ENCODE results near the gene ZNF74. TPM values are rescaled to one million over a fixed set of nuclear protein-coding genes. Genes with fewer than 3 reads are reported as not detected.
"Not testable (repeated sequence)": the region's sequence is repeated elsewhere in the genome, so short reads cannot be mapped to it uniquely, and the experiment has no call there.

Gene ZNF74
- total RNA-seq, 4 donors from 2014 or later: 7.9 to 10.7 (median 9.2) TPM

DNA sequence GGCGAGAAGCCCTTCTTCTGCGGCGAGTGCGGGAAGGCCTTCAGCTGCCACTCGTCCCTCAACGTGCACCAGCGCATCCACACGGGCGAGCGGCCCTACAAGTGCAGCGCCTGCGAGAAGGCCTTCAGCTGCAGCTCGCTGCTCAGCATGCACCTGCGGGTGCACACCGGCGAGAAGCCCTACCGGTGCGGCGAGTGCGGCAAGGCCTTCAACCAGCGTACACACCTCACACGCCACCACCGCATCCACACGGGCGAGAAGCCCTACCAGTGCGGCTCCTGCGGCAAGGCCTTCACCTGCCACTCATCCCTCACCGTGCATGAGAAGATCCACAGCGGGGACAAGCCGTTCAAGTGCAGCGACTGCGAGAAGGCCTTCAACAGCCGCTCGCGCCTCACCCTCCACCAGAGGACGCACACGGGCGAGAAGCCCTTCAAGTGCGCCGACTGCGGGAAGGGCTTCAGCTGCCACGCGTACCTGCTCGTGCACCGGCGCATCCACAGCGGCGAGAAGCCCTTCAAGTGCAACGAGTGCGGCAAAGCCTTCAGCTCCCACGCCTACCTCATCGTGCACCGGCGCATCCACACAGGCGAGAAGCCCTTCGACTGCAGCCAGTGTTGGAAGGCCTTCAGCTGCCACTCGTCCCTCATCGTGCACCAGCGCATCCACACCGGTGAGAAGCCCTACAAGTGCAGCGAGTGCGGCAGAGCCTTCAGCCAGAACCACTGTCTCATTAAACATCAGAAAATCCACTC is 12.2 kb downstream of the ZNF74 start:
- no peak for DNase-seq
- no peak overlapping the region for H3K27ac ChIP-seq
- TF ChIP-seq POLR2A (IDR thresholded peaks at IDR 0.05): no peak
- TF ChIP-seq, protein P1, sequence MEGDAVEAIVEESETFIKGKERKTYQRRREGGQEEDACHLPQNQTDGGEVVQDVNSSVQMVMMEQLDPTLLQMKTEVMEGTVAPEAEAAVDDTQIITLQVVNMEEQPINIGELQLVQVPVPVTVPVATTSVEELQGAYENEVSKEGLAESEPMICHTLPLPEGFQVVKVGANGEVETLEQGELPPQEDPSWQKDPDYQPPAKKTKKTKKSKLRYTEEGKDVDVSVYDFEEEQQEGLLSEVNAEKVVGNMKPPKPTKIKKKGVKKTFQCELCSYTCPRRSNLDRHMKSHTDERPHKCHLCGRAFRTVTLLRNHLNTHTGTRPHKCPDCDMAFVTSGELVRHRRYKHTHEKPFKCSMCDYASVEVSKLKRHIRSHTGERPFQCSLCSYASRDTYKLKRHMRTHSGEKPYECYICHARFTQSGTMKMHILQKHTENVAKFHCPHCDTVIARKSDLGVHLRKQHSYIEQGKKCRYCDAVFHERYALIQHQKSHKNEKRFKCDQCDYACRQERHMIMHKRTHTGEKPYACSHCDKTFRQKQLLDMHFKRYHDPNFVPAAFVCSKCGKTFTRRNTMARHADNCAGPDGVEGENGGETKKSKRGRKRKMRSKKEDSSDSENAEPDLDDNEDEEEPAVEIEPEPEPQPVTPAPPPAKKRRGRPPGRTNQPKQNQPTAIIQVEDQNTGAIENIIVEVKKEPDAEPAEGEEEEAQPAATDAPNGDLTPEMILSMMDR (IDR thresholded peaks at IDR 0.05): no peak
- no peaks in the 10 kb centered on the region for H3K27me3 ChIP-seq
- H3K4me1 ChIP-seq: no peaks in the 10 kb centered on the region
- intact Hi-C loops (cut with DNase I): no loop called here
- WGBS, 2 donors: 97% methylated on average over 13 to 21 of the region's 62 CpGs
- no peak overlapping the region for H3K4me3 ChIP-seq
- peaks cover 0 to 65% (median 17%) of the 10 kb centered on the region in 3 donors for H3K36me3 ChIP-seq
- no peaks in the 10 kb centered on the region for H3K9me3 ChIP-seq

DNA sequence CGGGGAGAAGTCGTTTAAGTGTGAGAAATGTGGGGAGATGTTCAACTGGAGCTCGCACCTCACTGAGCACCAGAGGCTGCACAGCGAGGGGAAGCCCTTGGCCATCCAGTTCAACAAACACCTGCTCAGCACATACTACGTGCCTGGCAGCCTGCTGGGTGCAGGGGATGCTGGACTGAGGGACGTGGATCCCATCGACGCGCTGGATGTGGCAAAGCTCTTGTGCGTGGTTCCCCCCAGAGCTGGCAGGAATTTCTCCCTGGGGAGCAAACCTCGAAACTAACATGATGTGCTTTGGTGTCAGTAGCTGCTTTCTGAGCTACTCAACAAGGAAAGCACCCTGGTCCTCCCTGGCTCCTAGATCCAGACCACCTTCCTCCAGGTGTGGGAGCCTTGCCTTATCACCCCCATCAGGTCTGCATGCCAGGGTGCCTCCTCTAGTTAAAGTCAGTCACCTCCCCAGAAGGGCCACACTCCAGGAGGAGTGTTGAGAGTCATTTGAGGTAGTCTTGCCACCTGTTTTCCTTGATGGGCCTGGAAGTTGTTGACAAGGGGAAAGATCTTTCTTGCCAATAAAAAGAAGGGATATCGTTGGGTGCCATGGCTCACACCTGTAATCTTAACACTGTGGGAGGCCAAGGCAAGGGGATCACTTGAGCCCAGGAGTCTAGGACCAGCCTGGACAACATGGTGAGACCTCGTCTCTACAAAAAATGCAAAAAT is 12.9 kb downstream of the ZNF74 start:
- Histone ChIP-seq H3K9me3 (no peaks in the 10 kb centered on the region), H3K27ac (no peak overlapping the region), H3K36me3 (peaks cover 0 to 58% (median 17%) of the 10 kb centered on the region in 3 donors), H3K4me3 (no peak overlapping the region), H3K4me1 (no peaks in the 10 kb centered on the region), H3K27me3 (no peaks in the 10 kb centered on the region)
- 90 to 93% methylated on average over 11 of the region's 13 CpGs for WGBS, 2 donors
- intact Hi-C loops (cut with DNase I): no loop called here
- DNase-seq: no peak
- TF ChIP-seq, protein P1 (IDR thresholded peaks at IDR 0.05): no peak
- TF ChIP-seq POLR2A (IDR thresholded peaks at IDR 0.05): no peak

DNA sequence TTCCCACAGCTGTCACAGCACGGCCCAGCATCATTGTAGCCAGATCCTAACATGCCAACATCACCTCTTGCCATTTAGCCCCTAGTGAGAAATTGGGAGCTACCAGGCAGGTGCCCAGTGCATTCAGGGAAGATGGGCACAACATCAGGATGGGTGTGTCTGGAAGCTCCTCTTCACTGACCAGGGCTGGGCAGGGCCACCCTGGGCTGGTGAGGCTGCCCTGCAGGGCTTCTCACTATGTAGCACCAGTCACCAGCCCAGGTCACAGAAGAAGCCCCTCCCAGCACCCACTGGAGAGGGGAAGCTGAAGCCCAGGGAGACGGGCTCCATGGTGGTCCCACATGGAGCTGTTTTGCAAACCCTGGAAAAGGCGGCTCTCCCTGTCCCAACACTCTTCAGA is 13.9 kb downstream of the ZNF74 start:
- DNase-seq: no peak
- TF ChIP-seq POLR2A (IDR thresholded peaks at IDR 0.05): no peak
- TF ChIP-seq, protein P1 (IDR thresholded peaks at IDR 0.05): no peak
- H3K27ac ChIP-seq: no peak overlapping the region
- H3K4me1 ChIP-seq: no peaks in the 10 kb centered on the region
- H3K4me3 ChIP-seq: no peak overlapping the region
- intact Hi-C loops (cut with DNase I): no loop called here
- no peaks in the 10 kb centered on the region for H3K9me3 ChIP-seq
- H3K36me3 ChIP-seq: peaks cover 0 to 51% (median 17%) of the 10 kb centered on the region in 3 donors
- H3K27me3 ChIP-seq: no peaks in the 10 kb centered on the region
- 83 to 86% methylated on average over 3 of the region's 3 CpGs for WGBS, 2 donors

DNA sequence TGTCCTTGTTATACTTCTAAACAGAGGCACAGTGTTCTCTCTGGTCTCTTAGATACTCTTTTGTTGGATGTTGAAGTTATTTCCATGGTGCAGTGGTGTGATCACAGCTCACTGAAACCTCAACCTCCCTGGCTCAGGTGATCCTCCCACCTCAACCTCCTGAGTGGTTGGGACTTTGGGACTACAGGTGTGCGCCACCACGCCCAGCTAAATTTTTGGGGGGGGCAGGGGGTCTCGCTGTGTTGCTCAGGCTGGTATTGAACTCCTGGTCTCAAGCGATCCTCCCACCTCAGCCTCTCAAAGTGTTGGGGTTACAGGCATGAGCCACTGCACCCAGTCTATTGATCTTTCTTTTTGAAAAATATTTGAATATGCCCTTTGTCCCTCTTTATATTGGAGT is 14.9 kb downstream of the ZNF74 start:
- Histone ChIP-seq H3K9me3 (no peaks in the 10 kb centered on the region), H3K4me1 (no peaks in the 10 kb centered on the region), H3K4me3 (no peak overlapping the region), H3K27me3 (no peaks in the 10 kb centered on the region), H3K27ac (no peak overlapping the region), H3K36me3 (peaks cover 0 to 40% (median 17%) of the 10 kb centered on the region in 3 donors)
- 91 to 92% methylated on average over 4 of the region's 4 CpGs for WGBS, 2 donors
- no peak for DNase-seq
- intact Hi-C loops (cut with DNase I): no loop called here
- no peak for TF ChIP-seq POLR2A (IDR thresholded peaks at IDR 0.05)
- TF ChIP-seq, protein P1 (IDR thresholded peaks at IDR 0.05): no peak

DNA sequence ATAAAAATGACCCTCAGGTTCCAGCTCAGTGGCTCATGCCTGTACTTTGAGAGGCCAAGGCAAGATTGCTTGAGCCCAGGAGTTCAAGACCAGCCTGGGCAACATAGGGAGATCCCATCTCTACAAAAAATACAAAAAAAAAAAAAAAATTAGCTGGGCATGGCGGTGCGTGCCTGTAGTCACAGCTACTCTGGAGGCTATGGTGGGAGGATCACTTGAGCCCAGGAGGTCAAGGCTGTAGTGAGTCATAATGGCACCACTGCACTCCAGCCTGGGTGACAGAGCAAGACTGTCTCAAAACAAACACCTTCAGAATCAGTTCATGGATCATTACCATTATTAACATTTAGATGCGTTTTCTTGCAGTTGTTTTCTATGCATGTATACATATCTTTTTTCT is 15.4 kb downstream of the ZNF74 start:
- H3K4me1 ChIP-seq; intact Hi-C loops (cut with DNase I); H3K27ac ChIP-seq; DNase-seq; H3K27me3 ChIP-seq; H3K4me3 ChIP-seq; H3K9me3 ChIP-seq: not testable (repeated sequence)
- 82 to 100% methylated on average over 3 of the region's 3 CpGs for WGBS, 2 donors
- peaks cover 0 to 35% (median 17%) of the 10 kb centered on the region in 3 donors for H3K36me3 ChIP-seq
